SIG-M5 treated with dmso at 0.1 percent for 504 hours (cell line): ENCODE data around the gene BFSP2.
"Not testable (repeated sequence)": the region's sequence is repeated elsewhere in the genome, so short reads cannot be mapped to it uniquely, and the experiment has no call there.

Source experiments
- DNase-seq: peaks from one replicate; lab custom pipeline; 2025; ENCODE audit not compliant: unreplicated experiment; lab: John Stamatoyannopoulos, UW

The BFSP2 gene

GRCh38 chr3:133512416-133513089 is 112.7 kb downstream of the BFSP2 start:
- DNase-seq, result no peak

- DNase-seq, result no peak
These were observed 114.6 kb downstream of the BFSP2 start for GRCh38 chr3:133514418-133514817.

- DNase-seq, result no peak
These were observed 115.3 kb downstream of the BFSP2 start for GRCh38 chr3:133515127-133515526.

- DNase-seq, result no peak
These were observed 120.4 kb downstream of the BFSP2 start for GRCh38 chr3:133520286-133520685.

- not testable (repeated sequence) for DNase-seq
These were observed 121.1 kb downstream of the BFSP2 start for GRCh38 chr3:133520938-133521337.

- DNase-seq, result no peak
These were observed 122.1 kb downstream of the BFSP2 start for GRCh38 chr3:133521946-133522345.

GRCh38 chr3:133523758-133524157 is 123.9 kb downstream of the BFSP2 start:
- DNase-seq, result peak; percentile 48
